Sigmoid colon (tissue), 3 donors: Measurements from ENCODE around the gene RAB3IL1.
A peak's percentile ranks its signal among the peaks of the same experiment; 100 is the strongest.

Experiments
- POLR2A ChIP-seq, 2 donors: fragments of 450-650 bp; IDR thresholded peaks; one replicate each; pipeline ENCODE4 v1.6.1; 2016; ENCODE audit warnings: antibody characterized with exemption in 2 of 2, mild to moderate bottlenecking in 2 of 2, moderate library complexity in 2 of 2
- TF ChIP-seq, protein P1 (sequence below), 4 experiments: fragments of 450-650 bp in 3 of 4; fragments of 200-600 bp in 1 of 4; IDR thresholded peaks; one replicate each; pipeline ENCODE4 v1.5.1; 2016 to 2019; ENCODE audit warnings: antibody characterized with exemption in 4 of 4, mild to moderate bottlenecking in 3 of 4, moderate library complexity in 2 of 4

DNA sequence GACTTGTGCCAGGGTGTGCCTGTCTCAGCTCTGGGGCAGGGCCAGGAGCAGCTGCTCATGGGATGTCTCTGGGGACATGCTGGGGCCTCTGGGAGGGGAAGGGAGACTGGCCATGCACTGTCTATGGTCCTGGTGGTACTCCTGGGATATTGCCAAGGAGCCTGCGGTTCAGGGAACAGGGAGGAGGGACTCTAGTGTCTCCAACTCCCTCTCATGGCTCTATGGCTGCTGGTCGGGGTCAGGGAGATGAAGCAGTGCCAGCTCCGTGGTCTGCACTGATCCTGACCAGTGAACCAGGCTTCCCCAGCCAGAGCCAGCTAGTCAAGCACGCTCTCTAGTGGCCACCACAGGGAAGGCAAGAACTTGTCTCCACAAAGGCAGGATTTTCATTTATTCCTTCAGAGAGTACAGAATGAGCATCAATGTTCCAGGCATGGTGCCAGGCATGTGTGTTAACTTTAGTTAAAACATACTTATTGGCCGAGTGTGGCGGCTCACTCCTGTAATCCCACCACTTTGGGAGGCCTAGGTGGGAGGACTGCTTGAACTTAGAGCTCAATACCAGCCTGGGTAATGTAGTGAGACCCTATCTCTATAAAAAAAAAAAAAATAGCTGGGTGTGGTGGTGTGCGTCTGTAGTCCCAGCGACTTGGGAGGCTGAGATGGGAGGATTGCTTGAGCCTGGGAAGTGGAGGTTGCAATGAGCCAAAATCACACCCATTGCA lies 30.3 kb upstream of the RAB3IL1 start:
- TF ChIP-seq, protein P1, sequence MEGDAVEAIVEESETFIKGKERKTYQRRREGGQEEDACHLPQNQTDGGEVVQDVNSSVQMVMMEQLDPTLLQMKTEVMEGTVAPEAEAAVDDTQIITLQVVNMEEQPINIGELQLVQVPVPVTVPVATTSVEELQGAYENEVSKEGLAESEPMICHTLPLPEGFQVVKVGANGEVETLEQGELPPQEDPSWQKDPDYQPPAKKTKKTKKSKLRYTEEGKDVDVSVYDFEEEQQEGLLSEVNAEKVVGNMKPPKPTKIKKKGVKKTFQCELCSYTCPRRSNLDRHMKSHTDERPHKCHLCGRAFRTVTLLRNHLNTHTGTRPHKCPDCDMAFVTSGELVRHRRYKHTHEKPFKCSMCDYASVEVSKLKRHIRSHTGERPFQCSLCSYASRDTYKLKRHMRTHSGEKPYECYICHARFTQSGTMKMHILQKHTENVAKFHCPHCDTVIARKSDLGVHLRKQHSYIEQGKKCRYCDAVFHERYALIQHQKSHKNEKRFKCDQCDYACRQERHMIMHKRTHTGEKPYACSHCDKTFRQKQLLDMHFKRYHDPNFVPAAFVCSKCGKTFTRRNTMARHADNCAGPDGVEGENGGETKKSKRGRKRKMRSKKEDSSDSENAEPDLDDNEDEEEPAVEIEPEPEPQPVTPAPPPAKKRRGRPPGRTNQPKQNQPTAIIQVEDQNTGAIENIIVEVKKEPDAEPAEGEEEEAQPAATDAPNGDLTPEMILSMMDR (IDR thresholded peaks at IDR 0.05) = peak; percentile 78 to 92 (median 86)
- no peak for TF ChIP-seq POLR2A (IDR thresholded peaks at IDR 0.05)
